GM19397 (cell line): ENCODE results near the gene WDR49.
A peak's percentile ranks its signal among the peaks of the same experiment; 100 is the strongest.

Experiments used
- ATAC-seq: cut with Tn5 transposase; IDR thresholded peaks from one replicate; pipeline ENCODE4 v1.9.1; 2021; ENCODE audit warnings: mild to moderate bottlenecking, moderate library complexity; ENCODE audit not compliant: unreplicated experiment

WDR49 gene

DNA sequence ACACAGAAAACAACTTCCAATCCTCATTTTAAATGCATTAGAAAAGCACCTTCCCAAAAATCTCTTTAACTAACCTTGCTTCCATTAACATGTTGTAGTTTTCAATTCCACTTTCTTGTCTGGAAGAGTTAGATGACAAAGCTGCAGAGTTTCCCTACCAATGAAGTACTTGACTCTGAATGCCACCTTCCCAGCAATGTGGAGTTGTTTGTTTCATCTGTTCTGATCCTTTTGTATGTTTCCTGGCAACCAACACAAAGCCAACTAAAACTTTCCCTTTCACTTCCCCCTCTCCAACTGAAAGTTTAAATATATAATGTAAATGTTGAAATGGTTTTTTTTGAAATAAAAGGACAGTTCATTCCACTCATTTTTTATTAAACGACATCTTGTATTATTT lies at the start of gene WDR49:
Gene WDR49, minus strand, starts transcription at position 183 of the 400 bp plus-strand sequence. CDS start 517 bp downstream, outside the sequence.
- no peak for ATAC-seq

DNA sequence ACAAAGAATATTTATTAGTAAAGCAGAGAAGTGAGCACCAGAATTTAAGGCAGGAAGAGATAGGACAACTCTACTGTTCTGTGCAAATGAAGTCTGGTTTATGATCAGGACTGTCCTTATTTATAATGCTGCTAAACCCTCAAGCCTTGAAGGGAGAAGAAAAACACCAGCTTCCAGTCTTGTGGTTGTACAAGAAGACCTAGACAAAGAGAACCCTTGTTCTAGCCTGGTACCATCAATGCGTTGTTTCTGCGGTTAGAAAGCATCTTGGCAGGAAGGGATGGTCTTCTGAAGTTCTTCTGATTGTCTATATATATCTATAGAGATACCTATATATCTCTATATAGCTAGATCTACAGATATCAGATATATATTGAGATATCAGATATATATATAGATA lies 47.2 kb upstream of the WDR49 start:
- ATAC-seq, result no peak

DNA sequence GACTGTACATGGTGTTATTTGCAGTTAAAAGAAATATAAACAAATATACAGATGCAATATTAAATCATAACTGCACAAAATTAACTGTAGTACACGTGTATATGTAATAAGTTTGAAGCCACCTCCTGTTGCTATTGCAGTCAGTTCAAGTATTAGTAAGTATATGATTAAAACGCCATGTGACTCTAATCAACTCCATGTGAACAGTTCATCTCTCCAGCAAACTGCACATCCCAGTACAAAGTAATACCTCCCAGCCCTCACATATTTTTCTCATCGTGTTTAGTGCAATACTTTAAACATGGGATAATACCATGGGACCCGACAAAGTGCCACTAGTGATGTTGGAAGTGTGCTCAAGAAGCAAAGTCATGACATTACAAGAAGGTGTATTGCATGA lies 46.3 kb upstream of the WDR49 start:
- ATAC-seq, result no peak

DNA sequence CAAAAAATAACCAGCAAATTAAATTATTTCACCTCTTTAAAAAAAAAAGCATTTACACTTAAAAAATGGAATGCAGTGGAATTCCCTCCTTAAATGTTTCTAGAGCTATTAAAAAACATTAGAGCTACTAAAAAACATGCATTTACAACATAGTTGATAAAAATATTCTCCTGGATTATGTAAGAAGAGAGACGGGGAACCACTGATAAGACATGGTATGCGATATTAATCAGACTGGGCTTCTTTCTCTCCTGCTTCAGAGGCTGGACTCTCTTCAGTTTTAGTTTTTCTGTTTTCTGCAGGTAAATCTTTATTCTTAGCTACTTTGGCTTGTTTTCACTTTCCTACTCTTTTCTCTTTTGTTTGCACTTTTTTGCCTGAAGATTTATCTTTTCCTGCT lies 40.4 kb upstream of the WDR49 start:
- no peak for ATAC-seq

DNA sequence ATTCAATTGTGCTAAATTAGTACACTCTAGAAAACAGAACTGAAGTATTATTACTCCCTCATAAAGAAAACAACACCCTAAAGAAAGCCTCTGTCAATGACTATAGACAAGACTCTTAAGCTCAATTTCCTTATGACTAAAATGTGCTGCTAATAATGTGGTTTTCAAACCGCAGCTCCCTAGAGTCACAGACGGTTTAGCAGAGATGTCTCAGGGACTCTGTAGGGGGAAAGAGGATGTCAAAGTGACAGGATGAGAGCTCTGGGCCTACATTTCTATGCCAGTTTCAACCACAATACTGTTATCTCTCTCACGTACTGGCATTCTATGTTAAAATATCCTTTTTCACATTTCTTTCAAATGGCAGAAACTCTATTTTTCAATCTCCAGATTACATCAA lies 37.6 kb upstream of the WDR49 start:
- peak; percentile 100 for ATAC-seq

DNA sequence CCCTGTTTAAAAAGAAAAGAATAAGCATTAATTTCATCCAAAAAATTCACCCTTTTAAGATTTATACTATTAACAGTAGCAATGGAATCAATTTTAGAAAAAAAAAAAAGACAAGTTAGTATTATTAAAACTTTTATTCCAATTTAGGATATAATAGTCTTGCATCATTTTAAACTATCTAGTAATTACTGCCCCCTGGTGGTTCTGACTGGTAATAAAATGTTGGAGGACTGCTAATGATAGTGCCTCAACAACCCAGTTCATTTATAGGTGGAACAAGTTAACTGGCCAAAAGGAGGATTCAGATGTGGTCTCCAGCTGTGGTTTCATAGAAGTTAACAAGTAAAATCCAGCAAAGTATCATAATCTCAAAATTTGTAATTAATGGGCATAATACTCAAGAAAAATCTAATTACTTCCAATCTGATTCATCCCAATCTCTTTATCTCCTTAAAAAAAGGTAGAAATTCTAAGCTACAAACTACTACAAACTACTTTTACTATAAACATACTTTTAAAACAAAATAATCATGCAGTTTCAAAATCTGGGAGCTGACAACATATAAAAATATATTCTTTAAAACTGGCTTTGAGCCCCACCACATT lies 30.7 kb upstream of the WDR49 start:
- no peak for ATAC-seq

DNA sequence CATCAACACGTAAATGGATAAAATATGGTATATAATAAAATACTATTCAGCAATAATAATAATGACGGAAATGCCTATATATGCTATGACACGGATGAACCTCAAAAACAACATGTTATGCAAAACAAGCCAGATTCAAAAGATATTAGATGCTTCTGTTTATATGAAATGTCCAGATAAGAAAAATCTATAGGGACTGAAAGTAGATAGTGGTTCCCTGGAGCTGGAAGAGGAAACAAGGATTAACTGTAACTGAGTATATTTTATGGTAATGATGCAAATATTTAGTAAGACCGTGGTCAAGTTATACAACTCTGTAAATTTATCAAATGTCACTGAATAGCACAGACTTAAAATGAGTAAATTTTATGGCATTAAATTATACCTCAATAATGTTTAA lies 25.8 kb upstream of the WDR49 start:
- ATAC-seq, result no peak

DNA sequence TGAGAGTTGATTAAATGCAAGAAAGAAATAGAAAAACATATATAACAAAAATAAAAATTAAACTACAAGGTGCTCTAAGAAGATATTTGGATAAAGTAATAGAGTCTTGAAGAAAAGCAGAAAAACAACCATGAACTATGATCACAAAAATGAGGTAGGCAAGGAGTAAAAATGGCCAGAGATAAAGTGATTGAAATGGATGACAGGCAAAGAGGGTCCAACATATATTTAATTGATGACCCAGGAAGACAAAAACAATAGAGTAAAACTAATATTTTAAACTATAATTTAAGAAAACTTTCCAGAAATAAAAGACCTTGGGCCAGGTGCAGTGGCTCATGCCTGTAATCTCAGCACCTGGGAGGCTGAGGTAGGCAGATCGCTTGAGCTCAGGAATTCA lies 22.1 kb upstream of the WDR49 start:
- ATAC-seq, result no peak

DNA sequence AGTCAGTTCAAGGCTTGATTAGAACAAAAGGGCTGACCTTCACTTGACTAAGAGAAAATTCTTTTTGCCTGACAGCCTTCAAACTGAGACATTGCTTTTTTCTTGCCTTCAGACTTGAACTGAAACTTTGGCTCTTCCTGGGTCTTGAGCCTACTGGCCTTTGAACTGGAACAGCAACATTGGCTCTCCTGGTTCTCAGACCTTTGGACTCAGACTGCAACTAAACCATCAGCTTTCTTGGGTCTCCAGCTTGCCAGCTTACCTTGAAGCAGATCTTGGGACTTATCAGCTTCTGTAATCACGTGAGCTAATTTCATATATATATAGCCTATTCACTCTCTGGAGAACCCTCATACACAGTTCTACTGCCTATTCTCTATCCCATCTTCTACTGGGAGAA lies 19.5 kb upstream of the WDR49 start:
- no peak for ATAC-seq

DNA sequence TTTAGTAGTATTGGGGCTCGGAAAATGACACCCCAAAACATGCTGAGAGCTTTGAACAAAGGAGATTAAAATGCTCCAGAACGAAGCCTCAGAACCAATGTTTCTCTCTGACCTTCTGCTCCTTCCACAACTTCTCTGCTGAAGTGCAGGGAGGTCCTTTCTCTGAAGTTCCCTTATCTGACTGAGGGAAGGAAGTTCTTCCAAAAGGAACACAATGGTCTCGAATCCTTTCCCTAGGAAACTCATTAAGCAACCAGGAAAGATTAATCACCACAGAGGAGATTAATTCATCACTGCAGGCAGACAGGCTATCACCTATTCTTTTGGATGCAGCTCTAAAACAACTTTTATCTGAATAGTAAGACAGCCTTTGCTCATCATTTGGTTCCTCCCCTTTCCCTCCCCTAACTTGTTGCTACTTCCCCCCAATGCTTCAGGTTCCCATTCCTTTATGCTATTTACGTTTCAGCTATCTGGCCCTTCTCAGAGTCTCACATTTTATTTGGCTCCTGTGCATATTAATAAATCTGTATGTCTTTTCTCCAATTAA lies 18.2 kb upstream of the WDR49 start:
- ATAC-seq, result no peak

DNA sequence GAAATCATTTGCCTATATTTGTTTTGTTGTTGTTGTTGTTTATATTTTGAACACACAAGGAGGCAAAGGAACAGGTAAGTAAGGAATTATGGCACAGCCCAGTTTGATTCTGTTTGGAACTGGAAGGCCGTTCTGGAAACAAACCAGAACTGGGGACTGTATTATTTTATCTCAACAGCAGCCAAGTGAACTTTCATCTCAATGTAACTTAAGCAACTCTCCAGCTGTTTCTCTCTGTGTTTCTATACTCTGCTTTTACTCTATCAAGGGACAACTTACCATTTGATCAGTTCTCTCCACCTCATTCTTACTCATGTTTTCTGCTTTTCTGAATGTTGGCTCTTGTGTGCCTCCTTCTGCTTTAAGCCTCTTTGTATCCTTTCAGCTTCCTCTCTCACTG lies 16.0 kb upstream of the WDR49 start:
- ATAC-seq, result no peak

DNA sequence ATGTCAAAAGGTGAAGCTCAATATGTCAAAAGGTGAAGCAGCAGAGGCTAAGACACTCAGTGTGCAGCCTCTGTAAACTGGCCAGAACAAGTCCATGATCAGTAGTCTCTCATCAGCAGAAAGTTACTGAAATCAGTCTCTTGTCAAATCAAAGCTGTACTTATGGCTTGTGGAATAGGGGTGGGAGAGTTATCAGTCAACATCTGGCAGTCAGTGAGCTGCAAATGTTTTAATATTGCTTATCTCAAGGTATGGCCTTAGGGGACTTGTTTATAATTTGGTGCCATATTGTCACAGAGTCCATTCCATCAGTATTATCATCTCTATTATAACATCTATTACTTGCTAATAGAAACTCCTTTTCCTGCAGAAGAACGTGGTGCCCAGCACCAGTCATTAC lies 14.9 kb upstream of the WDR49 start:
- no peak for ATAC-seq

DNA sequence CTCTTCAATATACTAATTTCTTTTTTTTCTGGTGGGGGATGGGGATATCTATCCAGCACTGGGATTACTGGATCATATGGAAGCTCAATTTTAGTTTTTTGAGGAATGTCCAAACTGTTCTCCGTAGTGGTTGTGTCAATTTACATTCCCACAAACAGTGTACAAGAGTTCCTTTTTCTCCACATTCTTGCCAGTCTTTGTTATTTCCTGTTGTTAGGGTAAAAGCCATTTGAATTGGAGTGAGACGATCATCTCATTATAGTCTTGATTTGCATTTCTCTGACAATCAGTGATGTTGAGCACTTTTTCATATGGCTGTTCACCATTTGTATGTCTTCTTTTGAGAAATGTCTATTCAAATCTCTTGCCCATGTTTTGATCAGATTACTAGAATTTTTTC lies 12.8 kb upstream of the WDR49 start:
- ATAC-seq, result no peak

DNA sequence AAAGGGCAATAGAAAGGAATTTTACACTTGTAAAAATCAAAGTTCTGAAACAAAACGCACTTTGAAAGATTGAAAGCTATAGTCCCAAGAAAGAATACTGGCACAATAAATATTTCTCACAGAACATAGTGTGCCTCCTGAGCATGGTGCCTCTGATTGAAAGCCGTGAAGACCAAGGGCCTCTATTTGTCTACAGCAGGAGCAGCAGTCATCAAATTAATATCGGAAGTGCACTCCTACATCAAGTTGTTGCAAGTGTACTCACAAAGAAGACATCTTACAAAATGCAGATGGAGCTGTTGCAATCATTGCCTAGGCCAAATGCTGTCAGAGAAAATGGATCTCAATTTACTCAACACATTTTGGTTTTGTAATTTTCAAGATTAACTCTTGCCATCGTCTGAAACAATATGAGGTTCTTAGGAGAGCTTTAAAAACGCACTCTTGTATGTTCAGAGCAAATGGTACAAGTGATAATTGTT lies 9.2 kb upstream of the WDR49 start:
- ATAC-seq, result no peak

DNA sequence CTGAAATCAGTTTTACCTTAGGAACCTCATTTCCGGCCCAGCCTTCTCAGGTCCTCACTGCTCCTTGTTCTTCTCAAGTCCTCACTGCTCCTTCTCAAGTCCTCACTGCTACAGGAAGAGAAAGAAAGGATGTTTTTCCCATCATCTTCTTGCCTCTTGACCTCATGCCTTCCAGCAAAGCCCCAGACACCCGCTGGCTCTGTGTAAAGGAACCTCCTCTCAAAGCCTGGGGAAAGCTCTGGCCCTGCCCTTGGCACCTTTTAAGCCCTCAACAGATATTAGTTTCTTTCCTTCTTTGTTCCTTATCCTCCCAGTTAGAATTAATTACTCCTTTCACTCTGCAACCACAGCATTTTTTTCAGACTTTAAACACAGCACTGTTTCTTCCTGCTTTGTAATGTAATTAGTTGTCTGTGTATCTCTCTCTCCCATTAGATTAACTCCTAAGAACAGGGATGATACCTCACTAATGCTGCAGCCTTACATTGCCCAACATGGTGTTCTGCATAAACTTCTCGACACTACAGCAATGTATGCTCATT lies 4.0 kb upstream of the WDR49 start:
- ATAC-seq, result no peak

DNA sequence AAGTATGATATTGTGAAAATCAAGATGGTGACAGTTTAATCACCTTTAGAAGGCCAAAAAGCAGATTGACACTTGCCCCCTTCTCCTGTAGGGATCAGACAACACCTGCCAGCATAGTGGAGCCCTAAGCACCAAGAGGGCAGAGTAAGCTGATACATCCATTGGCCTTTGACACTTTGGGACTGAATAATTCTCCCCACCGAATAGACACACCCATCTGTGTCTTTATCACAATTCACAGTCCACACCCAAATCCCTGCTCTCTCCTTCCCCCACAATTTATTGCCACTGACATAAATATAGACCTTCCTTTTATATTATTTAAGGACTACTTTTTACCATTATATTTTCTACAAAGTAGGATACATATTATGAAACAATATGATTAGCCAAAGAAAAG lies 3.1 kb upstream of the WDR49 start:
- no peak for ATAC-seq

DNA sequence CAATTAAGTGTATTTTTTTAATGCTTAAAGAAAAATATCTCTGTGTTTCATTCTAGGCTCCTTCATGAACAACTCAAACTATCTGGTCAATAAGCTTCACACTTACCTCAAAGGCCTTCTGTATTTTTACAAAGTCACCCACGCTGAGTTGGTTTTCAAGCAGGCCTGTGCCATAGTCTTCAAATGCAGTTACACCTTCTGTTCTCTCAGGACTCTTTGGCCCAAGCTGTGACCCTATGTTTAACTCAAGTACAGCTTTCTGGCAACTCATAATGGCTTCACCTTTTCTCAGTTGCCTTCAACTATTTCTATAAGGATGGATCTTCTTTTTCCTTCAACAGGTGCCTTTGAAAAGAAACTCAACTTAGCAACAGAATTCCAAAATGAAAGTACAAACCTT lies 587 bp downstream of the WDR49 start:
- ATAC-seq, result no peak

DNA sequence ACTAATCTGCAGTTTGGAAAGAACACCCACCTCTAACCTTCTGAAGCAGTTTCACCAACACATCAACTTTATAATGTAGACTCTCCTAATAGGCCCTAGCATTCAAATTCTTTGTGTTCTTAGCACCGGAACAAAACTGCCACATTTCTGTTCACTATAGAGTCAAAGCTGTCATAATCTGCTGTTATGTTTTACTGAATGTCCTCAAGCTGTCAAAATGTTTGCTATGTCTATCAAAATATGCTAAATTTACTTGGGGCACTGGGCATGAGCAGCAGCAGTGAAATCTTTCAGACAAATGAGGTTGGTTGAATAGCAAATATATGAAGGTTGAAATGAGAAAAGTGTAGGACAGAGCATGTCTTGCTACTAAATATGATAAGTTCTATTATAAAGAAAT lies 1.9 kb downstream of the WDR49 start:
- ATAC-seq, result no peak

DNA sequence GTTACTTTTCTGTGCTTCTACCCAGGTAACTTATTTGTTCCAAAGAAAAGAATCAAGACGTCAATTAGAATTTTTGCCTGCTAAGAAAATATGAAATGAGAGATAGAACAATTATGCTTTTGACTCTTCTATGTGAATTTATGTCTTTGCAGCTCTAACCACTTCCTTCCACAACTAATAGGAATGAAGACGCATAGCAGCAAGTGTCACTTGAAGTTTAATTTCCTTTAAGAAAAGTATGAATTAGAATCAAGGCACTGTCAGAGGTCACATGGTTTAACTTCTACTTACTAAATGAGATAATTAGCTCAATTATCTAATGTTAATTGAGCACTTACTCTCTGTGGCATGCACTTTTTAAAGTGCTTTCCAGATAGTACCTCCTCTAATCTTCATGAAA lies 3.3 kb downstream of the WDR49 start:
- no peak for ATAC-seq

DNA sequence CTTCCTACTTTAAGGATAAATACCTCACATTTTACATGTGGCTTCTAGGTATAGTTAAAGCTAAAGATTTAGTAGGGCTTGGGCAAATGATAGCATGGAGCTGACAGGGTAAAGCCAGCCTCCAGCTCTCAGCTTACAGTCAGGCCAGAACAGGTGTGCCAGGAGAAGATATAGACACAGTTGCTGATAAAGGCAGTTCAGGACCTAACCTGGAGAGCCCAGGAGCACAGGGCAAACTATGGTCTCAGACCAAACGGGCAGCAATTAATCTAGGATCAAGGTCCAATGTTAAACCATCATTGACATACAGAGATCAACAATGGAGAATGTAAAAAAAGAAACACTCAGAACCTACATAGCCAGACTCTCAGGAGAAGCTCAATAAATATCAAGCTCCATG lies 4.0 kb downstream of the WDR49 start:
- ATAC-seq, result no peak

DNA sequence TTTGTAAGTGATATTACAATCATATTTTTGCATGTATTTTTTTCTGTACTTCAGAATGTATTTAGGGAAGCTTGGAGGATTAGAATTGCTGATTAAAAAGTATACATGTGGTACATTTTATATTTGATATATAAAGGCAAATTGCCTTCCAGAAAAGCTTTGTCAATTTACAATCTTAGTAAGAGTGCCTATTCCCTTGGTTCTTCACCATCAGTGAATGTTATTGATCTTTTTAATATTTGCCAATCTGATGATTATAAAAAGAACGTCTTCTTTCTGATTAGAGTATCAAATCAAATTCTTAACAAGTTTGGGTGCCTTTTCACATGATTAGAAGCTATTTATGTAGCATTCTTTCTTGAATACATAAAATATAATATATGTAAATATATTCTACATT lies 9.1 kb downstream of the WDR49 start:
- no peak for ATAC-seq

DNA sequence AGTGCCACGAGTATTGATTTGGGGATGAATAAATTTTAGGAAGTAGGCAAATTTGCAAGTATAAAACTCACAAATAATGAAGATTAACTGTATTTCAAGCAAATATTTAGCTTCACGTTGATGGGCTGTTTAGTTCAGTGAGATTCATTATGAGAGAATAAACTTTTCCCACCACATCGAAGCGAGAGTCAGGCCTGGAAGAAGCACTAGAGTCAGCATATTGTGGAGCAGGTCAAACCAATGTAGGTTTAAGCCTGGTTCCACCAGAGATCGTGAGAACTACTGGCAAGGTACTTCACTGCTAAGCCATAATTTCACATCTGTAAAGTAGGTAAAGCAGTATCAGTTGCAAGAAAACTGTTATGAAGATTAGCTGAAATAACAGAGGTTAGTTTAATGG lies 22.3 kb downstream of the WDR49 start:
- no peak for ATAC-seq

DNA sequence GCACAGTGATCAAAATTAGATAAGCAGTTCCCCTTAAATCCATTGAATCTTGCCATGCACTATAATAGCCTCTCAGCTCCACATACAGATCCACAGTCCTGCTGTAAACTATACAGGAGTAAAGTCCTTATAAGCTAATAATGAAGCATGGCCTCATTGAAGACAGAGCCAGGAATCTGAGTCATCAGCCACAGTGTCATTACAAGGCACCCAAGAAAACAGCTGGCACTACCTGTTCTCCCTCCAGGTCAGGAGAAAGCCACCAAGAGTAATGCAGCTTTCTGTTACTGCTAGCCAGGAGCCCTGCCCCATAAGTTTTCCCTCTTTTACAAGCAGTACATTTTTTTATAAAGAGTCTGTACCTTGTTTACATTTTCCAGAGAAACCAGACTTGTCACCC lies 27.3 kb downstream of the WDR49 start:
- ATAC-seq, result no peak
